GM19238 (cell line): ENCODE measurements around the gene RTN4RL1.
"Not testable (repeated sequence)": the region's sequence is repeated elsewhere in the genome, so short reads cannot be mapped to it uniquely, and the experiment has no call there.

Experiments
- DNase-seq: peaks from one replicate; pipeline ENCODE4 v3.0.0; 2011; ENCODE audit warnings: low spot score; ENCODE audit not compliant: insufficient read length

RTN4RL1 gene

DNA sequence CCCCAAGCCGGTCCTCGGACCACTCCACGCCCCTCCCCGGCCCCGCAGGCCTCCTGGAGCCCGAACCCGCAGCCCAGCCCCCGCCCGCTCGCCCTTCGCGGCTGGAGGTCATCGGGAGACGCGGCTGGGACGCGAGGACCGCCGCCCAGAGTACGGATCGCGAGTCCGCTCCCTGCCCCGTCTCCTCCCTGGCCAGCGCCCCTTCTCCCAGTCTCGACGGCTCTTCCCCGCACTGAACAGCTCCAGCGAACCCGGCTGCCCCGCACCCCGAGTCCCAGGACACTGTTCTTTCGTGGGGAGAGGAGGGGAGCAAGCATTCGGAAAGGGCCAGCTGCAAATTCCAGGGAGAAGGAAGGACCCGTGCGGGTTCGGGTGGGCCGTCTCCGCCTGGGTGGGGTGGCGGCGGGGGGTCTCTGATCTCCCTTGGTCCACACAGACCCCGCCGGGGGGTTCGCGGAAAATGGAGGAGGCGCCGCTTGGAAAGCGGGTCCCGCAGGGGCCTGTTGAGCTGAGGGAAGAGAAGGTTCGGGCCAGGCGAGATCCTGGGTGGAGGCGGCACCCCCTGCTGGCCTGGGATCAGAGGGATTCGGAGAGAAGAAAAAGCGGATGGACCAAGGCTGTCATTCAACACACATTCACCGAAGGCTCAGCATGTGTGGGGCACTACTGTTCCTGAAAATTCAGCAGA is 632 bp upstream of the RTN4RL1 start:
- no peak for DNase-seq

DNA sequence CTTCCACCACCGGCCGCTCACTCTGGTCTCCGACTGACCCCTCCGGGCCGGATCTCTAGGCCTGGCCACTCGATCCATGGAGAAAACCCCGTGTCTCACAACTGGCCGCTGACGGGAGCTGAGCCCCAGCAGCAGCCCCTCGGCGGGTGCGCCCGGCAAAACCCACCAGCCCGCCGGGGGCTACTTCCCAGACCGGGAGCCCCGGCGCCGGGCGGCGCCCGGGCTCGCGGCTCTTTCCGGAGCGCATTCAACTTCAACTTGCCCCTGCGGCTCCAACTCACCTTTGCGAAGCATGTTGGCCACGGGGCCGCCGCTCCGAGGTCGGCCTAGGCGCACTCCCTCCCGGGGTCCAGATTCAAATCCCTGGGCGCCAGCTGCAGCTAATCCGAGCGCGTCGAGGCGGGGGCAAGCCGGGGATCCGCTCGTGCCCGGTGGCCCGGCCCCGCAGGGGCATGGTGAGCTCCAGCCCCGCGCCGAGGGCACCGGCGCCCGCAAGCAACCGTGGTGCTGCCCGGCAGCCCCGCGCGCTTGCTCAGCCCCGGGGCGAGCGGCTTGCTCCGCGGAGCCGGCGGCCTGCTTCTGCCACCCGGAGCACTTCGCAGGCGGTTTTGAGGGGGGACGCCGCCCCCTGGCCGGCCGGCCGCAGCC is 438 bp downstream of the RTN4RL1 start:
- DNase-seq = no peak

DNA sequence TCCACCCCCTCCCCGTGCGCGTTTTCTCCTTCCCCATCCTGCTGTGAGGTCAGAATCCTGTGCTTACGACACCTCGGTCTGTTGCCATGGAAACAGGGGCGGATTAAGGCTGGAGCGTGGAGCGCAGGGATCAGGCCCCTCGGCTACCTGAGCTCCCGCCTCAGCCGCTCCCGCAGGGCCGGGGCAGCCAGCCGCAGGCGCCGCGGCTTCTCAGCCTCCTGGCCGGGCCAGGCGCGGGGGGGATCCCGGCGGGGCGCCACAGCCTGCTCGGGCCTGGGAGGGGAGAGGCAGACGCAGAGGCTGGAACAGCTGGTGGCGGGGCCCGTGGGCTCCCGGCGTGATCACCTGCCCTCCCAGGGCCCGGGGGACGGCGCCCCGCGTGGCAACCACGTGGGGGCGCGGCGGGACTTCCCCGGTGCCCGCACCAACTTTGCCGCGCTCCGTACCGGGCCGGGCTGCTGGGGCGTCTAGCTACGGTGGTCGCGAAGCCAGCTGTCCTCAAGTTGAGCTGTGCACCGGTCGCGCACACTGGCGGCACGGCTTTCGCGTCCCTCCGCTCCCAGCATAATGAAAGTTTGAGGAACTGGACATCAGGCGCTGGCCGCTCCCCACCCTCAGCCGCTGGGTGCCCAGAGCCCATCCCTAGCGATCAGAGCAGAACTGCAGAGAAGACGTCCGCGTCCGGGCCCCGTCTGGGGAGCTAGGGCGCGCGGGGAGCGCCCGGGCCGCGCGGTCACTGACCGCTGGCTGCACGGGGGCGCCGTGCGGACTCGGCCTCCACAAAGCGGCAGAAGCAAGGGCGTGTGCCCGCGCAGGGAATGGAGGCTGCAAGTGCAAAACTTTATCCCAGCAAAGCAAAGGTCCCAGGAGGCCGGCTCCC is 1.2 kb downstream of the RTN4RL1 start:
- DNase-seq = no peak

DNA sequence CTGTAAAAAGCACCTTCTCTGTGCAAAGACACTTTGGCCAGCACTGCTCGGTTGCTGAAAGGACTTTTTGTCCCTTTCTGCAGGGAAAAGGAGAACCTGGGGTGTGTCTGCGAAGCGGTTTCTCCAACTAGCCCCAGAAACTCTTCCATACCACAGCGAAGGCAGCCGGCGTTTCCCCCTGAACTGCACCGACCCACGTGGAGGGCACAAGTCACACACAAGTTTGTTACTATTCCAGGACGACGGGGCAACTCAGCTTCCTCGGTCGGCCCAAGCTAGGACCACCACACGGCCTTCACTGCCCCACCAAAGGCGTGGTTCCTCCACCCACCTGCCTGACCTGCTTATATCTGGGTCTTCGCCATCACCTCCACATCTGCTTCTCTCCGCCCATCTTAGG is 1.9 kb downstream of the RTN4RL1 start:
- no peak for DNase-seq

DNA sequence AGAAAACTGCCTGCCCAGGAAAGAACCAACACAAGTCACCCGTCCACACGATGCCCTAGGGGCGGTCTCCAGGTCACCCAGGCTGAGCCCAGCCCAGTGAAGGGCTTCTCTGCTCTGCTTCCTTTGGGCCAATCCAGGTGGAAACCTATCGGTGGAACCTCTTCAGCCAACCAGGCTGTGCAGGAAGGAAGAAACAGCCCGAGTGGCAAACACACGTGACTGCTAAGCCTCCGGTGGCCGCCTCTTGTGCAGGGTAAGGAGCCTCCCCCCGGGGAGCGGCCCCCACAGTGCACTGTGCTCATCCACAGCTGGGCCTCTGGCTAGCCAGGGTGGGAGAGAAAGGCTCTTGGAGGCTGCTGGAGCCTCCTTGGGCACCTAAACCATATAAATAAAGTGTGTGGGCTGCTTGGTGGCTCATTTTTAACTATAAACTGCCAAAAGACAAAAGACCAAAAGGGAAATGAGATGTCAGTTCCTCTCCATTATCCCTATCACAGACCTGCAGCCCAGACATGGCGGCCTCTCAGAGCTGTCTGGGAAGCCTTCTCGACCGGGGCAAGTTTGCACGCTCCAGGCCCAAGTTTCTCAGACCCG is 2.4 kb downstream of the RTN4RL1 start:
- DNase-seq = no peak

DNA sequence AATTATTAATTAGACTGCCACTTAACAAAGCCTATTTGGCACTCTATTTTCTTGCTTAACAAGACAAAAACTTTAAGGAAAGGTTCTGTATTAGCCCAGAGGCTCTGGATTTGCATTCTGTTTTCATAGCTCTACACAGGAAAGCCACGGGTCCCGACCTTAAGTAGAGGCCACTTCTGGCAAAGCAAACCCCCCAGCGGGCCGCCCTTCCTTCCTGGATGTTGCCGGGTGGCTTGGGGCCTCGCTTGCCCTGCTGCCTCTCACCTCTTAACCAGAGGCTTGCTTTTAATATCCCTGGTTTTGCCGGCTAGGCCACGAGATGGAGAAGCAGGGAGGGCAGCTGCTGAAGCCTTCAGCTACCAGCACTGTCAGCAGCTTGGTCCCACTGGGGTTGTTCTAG is 4.4 kb downstream of the RTN4RL1 start:
- no peak for DNase-seq

DNA sequence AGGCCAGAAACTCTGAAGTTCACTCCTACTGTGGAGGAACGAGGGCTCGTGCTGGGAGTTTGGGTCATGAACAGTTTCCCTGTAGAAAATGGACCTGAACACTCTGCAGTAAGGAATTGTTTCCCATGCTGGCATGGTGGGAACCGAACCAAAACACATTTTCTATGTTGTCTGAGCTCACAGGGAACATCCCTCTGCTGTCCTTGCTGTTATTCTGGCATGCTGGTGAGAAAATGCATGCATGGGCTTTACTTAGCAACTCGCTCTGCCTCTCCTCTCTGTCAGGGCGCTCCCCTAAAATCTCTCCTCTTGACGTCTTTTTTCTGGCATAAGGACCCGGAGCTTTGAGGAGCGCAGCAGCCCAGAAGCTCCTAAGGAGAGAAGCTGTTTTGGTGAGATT is 5.4 kb downstream of the RTN4RL1 start:
- no peak for DNase-seq

DNA sequence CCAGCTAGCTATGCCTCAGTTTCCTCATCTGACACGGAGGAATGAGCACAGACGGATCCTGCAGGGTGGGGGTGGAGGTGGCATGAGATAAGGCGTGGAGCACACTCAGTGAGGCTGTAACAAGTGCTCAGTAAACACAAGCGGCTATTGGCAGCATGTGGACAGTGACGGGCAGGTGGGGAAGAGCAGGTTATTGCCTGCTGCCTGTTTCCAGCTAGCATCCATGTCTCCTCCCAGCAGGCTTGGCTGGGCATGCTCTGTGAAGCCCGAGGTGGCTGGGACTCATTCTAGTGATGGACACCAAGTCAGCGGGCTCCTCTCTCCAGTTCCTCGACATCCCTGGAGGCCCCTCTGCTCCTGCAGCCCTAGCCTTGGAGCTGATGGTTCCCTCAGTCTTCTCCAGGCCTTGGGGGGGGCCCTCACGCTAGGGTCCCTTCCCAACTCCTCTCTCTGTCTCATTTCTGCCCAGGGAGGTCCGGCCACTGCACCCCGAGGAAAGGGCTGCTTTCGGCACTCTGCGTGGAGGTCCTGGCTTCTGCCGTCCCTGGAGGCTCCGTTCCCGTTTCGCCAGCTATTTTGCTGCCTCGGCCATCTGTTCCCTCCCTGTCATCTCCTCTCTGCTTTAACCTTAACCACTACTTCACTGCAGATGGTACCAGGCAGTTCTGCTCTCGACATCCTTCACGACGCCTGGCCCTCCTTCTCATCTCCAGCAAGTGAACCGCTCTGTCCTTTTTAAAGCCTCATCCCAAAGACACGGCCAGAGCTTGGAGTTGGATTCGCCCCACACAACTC is 6.2 kb downstream of the RTN4RL1 start:
- DNase-seq = no peak

DNA sequence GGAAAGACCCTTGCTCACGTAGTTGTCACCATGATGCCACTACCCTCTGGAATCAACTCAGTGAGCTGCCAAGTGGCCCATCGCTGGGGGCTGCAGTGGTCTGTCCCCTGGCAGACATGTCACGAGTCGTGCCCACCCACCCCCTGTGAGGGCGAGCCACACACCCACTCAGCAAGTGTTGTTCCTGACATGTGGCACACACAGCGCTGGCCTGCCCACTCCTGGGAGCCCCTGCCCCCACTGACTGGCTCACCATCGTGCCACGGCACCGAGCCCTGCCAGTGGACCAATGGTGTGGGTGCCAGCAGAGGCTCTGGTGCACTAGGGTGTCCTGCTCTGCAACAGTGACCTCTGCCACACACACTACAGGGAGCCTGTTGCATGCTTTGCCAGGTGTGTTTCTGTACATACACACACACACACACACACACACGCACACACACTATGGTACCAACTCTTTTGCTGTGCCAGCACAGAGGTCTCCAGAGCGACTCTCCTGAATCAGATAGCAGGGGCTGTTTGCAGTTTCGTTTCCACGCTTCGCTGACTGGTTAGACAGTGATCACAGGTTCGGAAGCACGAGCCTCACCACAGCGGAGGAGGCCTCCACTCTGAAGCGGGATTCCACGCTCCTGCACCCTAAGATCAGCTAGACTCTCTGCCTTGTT is 7.7 kb downstream of the RTN4RL1 start:
- DNase-seq = no peak

DNA sequence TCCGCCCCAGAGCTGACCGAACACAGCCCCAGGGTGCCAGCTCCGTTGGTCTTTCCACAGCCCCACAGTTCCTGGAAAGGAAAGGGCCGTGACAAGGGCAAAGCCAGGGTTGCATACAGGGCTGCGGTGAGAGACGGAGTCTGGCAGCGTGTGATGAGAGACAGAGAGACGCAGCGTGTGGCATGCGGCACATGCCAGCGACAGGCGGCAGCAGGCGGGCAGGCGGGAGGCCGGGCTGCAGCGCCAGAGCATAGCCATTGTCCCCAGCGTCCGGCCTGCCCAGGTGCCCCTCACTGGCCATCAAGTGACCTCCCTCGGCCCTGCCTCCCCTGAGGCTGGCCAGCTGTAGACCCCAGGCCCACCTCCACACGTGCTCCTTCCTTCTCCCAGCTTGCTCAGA is 8.6 kb downstream of the RTN4RL1 start:
- DNase-seq = no peak

DNA sequence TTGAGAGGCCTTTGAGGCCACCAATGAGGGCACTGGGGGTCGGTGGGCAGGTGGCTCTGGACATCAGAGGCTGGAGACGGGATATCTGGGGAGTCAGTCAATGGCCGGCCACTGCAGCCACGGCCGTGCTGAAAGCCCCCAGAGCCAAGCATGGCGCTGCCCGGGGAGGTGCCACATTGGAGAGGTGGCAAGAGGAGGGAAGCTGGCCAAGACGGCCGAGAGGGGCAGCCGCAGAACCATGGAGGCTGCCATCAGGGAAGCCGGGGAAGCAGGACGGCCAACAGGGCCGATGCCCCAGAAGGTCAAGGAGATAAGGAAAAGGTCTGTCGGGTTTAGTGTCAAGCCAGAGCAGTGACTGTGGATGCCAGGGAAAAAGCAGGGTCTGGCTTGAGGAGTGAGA is 9.8 kb downstream of the RTN4RL1 start:
- no peak for DNase-seq

DNA sequence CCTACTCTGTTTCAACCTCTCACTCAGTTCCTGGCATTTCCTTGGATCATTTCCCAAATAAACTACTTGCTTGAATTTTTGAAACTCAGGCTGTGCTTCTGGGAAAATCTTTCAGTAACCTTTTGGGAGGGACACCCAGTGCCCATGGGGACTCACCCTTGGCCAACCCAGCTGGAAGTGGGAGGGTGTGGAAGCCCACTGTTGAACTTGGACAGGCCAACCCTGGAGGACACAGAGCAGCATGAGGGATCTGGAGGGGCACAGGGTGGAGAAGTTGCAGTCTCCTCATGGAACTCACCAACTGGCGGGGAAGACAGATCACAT is 11.2 kb downstream of the RTN4RL1 start:
- DNase-seq = no peak

DNA sequence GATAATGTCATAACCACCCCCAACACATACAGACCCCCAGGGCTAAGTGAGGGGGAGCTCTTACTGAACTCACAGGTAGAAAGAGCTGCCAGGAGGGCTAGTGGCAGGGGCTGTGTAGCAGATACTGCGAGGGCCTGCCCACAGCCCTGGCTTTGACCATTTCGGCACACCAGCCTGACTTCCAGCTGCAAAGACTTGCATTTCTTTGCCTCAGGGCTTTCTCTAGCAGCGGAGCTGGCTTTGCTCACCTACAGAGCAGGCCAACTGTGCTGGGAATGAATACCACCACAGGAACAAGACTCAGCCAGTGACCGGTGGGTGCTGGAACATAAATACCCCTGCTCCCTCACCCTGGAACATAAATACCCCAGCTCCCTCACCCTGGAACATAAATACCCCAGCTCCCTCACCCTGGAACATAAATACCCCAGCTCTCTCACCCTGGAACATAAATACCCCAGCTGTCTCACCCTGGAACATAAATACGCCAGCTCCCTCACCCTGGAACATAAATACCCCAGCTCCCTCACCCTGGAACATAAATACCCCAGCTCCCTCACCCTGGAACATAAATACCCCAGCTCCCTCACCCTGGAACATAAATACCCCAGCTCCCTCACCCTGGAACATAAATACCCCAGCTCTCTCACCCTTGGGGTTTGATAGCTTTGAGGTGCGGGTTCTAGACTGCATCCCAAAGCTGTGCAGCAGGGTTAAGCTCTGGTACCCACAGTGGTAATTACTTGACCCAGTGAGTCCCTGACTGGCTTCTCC is 11.7 kb downstream of the RTN4RL1 start:
- DNase-seq = not testable (repeated sequence)

DNA sequence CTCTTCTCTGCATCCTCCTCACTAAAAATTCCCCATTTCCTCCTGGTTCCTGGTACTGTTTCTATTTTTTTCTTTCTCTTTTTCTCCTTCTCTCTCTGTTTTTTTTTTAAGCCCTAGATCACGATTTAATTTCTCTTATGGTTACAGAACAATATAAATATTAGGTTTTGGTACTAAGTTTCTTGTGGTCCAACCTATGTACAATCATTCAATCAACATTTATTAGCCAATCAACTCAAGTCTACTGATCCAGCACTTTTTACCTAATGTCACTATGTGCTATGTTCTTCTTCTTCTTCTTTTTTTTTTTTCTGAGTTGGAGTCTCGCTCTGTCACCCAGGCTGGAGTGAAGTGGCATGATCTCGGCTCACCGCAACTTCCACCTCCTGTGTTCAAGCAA is 12.6 kb downstream of the RTN4RL1 start:
- no peak for DNase-seq

DNA sequence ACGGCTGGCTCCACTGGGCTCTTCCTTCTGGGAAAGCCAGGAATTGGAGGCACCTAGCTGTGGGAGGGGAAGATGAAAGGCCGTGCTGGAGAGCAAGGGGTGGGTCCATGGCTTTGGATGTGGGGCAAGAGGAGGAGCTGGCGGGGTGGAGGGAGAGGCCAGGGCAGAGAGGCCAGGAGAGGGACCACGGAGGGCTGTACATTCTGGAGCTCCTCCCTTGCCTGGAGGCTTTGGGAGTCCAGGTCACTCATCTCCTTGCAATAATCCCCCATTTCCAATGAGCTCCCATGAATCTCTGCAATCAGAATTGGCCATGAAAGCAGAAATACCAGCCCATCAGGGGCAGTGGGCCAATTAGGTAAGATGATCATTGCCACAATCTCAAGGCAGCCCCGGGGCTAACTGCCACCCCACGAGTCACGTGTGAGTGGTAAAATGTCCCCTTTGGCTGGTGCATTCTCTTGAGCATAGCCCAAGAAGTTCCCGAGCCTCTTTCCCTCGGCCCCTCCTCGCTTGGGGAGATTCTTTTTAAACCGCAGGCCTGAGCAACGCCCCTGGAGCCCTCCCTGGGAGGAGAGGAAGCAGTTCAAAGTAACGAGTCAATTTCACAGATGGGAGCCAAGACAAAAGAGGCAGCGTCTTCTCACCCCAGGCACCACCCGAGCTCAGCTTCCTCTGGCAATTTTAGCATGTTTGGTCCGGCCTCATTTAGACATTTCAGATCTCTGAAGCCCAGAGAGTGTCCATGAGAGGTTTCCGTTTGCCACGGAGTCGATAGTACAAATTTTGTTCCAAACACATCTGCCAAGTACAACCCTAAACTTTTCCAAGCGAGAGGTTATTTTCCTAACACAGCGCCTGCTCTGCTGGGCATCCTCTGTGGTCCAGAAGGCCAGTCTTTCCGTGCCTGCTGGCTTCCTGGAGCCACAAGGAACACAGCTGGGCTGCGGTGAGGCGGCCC is 13.4 kb downstream of the RTN4RL1 start:
- no peak for DNase-seq

DNA sequence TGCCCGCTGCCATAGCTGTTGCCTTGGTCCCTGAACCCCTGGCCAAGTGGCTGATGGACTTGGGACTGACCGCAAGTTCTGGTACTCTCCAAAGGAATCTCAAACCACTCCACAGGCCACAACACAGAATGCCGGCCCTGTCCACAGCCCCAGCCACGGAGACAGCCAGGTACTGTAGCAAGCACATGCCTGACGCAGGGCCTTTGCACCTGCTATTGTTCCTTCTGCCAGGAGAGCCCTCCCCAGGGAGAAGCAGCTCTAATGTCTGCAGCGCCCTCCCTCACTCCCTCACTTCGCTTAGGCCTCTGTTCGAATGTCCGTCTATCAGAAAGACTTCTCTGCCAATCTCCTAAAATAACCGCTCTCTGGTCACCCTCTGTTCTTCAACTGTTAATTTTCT is 15.4 kb downstream of the RTN4RL1 start:
- DNase-seq = no peak

DNA sequence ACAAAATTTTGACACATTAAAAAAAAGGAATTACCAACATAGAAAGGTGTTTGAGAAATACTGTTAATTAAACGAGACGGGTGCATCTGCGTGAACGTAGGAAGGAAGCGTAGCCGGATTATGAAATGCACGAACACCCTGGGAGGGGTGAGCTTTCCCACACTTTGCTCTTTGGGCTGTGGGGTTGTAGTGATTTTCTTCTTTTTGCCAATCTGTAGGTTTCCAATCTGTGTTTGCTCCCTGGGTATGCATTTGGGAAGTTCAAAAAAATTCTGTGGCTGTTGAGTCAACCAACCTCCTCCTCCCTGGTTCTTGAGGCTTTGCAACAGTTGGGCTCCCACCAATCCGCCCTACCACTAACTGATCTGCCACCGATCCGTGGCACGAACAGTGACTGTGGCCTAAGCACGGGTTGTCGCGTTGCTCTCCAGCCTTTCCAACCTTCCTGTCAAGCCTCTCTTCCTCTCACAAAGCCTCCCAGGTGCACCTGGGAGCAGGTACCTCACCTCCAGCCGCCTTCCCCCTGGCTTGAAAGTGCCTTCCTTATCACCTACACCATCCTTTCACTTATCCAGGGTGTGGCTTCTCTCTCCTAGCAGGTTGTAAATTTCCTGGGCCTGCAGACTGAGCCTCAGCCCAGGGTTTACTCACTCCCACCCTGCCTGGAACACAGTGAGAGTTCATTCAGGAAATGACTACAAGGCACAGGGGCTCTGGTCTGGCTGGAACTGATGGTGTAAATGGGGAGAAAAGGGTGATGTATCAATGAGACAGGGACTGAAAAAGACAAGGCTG is 16.6 kb downstream of the RTN4RL1 start:
- no peak for DNase-seq

DNA sequence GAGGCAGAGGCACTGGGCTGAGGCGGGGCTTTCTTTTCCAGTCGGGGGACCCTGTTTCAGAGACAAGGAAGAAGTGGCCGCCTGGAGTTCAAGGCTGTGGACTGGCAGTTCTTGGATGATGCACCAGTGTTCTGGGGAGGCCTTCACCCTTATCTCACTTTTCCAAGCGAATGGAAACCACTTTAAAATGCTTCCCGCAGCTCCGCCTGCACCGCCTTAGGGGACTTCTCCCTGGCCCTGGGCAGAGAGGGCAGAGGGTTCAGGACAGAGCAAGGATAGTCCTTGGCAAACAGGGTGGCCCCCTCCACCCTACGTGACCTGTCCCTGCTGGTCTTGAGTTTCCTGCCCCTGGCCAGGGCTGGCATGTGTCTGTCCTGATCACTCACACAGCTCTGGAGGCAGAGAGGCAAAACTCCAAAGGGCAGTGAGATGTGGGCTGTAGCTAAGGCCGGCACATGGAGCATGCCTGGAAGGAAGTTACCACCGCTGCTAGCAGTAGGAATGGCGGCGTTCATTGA is 20.6 kb downstream of the RTN4RL1 start:
- no peak for DNase-seq
